ENCODE measurements around the gene VEGFC.

DNA sequence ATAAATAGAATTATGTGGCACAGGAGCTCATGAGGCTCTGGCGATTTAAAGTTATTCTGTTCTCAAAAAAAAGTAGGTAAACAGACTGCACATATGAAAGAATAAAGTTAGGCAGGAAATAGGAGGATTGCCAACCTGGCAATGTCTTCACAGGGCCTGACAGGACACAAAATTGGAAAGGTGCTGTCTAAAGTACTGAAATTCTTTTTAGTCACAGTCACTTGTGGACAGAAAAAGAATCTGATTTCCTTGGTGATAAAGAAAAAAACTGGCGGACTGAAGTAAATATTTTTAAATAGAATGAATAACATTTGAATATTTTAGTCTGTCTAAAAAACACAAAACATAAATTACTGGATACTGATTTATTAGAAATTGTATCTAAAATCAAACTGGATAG lies 124.4 kb downstream of the VEGFC start:
- TF ChIP-seq POLR2A (IDR thresholded peaks at IDR 0.05) (no peak), POLR2AphosphoS5 (IDR thresholded peaks at IDR 0.05) (no peak), EP300 (IDR thresholded peaks at IDR 0.05) (no peak)
- TF ChIP-seq, protein P1, sequence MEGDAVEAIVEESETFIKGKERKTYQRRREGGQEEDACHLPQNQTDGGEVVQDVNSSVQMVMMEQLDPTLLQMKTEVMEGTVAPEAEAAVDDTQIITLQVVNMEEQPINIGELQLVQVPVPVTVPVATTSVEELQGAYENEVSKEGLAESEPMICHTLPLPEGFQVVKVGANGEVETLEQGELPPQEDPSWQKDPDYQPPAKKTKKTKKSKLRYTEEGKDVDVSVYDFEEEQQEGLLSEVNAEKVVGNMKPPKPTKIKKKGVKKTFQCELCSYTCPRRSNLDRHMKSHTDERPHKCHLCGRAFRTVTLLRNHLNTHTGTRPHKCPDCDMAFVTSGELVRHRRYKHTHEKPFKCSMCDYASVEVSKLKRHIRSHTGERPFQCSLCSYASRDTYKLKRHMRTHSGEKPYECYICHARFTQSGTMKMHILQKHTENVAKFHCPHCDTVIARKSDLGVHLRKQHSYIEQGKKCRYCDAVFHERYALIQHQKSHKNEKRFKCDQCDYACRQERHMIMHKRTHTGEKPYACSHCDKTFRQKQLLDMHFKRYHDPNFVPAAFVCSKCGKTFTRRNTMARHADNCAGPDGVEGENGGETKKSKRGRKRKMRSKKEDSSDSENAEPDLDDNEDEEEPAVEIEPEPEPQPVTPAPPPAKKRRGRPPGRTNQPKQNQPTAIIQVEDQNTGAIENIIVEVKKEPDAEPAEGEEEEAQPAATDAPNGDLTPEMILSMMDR (IDR thresholded peaks at IDR 0.05) = no peak
